ENCODE measurements around the gene RASGRF1. TPM values are rescaled to one million over a fixed set of nuclear protein-coding genes. Genes with fewer than 3 reads are reported as not detected.

RASGRF1 gene
- total RNA-seq, 1 donor from 2014 or later: 82.6 TPM

- Histone ChIP-seq H3K36me3 (no peaks in the 10 kb centered on the region), H3K27ac (no peak overlapping the region), H3K4me3 (no peak overlapping the region), H3K9me3 (no peaks in the 10 kb centered on the region), H3K4me1 (no peaks in the 10 kb centered on the region), H3K27me3 (ENCODE audit: low read depth) (peaks cover 6% of the 10 kb centered on the region)
- ATAC-seq: no peak
- intact Hi-C loops (cut with DNase I): no loop called here
- no peak for DNase-seq
- TF ChIP-seq, protein P1, sequence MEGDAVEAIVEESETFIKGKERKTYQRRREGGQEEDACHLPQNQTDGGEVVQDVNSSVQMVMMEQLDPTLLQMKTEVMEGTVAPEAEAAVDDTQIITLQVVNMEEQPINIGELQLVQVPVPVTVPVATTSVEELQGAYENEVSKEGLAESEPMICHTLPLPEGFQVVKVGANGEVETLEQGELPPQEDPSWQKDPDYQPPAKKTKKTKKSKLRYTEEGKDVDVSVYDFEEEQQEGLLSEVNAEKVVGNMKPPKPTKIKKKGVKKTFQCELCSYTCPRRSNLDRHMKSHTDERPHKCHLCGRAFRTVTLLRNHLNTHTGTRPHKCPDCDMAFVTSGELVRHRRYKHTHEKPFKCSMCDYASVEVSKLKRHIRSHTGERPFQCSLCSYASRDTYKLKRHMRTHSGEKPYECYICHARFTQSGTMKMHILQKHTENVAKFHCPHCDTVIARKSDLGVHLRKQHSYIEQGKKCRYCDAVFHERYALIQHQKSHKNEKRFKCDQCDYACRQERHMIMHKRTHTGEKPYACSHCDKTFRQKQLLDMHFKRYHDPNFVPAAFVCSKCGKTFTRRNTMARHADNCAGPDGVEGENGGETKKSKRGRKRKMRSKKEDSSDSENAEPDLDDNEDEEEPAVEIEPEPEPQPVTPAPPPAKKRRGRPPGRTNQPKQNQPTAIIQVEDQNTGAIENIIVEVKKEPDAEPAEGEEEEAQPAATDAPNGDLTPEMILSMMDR (IDR thresholded peaks at IDR 0.05): no peak
These were observed 54.3 kb downstream of the RASGRF1 start for GRCh38 chr15:79036323-79036722.

DNA sequence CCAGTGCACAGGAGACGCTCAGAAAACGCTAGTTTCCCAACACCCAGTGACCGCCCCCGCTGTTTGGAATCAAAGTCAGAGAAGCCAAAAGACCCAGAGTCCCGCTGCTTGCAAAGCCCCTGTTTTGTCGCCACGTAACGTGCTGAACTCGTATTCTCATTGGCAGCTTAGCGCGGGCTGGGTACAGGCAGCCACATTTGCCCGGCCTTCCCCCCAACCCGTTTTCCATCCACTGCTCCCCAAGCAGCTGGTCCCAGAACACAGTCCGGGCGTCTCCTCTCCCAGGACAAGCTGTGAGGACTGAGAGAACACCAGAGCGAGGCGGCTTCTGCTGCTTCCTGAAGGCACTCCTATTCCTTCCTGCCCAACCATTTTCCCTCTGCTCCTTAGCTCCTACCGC is 54.8 kb downstream of the RASGRF1 start:
- TF ChIP-seq, protein P1 (IDR thresholded peaks at IDR 0.05): no peak
- Histone ChIP-seq H3K27ac (no peak overlapping the region), H3K9me3 (no peaks in the 10 kb centered on the region), H3K36me3 (no peaks in the 10 kb centered on the region), H3K4me1 (no peaks in the 10 kb centered on the region), H3K4me3 (no peak overlapping the region), H3K27me3 (ENCODE audit: low read depth) (peaks cover 6% of the 10 kb centered on the region)
- intact Hi-C loops (cut with DNase I): no loop called here
- ATAC-seq (no peak), DNase-seq (no peak)

DNA sequence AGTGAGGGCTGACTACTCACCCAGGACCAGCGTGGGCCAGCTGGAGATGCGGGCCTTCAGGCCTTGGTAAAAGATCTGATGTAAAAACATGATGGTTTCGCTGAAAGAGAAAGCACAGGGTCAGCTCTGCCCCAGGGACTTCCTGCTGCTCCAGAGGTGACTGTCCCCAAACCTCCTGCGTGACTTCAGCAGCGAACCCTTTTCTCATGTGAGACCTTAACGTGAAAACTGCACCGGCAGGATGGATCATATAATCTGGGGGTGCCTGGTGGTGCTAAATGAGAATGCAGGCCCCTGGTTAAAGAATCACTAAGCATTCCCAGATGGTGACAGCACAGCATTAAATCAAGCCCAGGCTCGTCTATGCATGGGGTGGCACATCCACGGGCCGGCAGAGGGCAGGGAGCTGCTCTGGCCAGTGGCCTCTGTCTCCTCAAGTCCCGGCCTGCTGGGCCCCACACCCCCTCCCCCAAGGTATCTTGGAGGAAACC is 55.4 kb downstream of the RASGRF1 start:
- intact Hi-C loops (cut with DNase I): no loop called here

DNA sequence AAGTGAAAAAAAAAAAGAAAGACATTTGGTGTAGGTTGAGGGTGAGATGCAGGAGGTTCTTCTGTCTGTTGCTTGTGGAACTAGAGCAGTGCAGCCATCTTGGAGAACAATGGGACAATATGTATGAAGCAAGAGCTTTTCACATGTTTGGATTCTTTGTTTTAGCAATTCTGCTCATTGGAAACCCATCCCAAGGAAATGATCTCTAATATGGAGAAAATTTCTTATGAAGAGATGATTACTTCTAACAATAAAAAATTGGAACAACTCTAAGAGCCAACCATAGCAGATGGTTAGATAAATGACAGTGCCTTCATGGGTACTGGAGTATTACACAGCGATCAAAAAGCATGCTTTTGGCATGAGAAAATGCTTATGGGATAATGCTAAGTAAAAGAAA is 56.3 kb downstream of the RASGRF1 start:
- intact Hi-C loops (cut with DNase I): no loop called here
- Histone ChIP-seq H3K4me1 (no peaks in the 10 kb centered on the region), H3K9me3 (no peaks in the 10 kb centered on the region), H3K36me3 (no peaks in the 10 kb centered on the region), H3K4me3 (no peak overlapping the region), H3K27me3 (ENCODE audit: low read depth) (peaks cover 6% of the 10 kb centered on the region), H3K27ac (no peak overlapping the region)
- TF ChIP-seq, protein P1 (IDR thresholded peaks at IDR 0.05): no peak
- DNase-seq (no peak), ATAC-seq (no peak)

More for the DNA sequence above, 55.4 kb downstream of the RASGRF1 start:
- Histone ChIP-seq H3K27me3 (ENCODE audit: low read depth) (peaks cover 6% of the 10 kb centered on the region), H3K27ac (no peak overlapping the region), H3K9me3 (no peaks in the 10 kb centered on the region), H3K4me1 (no peaks in the 10 kb centered on the region), H3K36me3 (no peaks in the 10 kb centered on the region), H3K4me3 (no peak overlapping the region)
- TF ChIP-seq, protein P1 (IDR thresholded peaks at IDR 0.05): no peak
- no peak for DNase-seq
- no peak for ATAC-seq

- Histone ChIP-seq H3K4me3 (no peak overlapping the region), H3K9me3 (no peaks in the 10 kb centered on the region), H3K4me1 (no peaks in the 10 kb centered on the region), H3K27me3 (ENCODE audit: low read depth) (no peaks in the 10 kb centered on the region), H3K36me3 (no peaks in the 10 kb centered on the region), H3K27ac (no peak overlapping the region)
- TF ChIP-seq, protein P1 (IDR thresholded peaks at IDR 0.05): no peak
- DNase-seq (no peak), ATAC-seq (peak in 1 of 2 donors; percentile 31)
- intact Hi-C loops (cut with DNase I): no loop called here
These were observed 57.9 kb downstream of the RASGRF1 start for GRCh38 chr15:79032656-79033055.

- no peaks in the 10 kb centered on the region for H3K9me3 ChIP-seq
- no peaks in the 10 kb centered on the region for H3K4me1 ChIP-seq
- no peak for ATAC-seq
- TF ChIP-seq, protein P1 (IDR thresholded peaks at IDR 0.05): no peak
- H3K27ac ChIP-seq: no peak overlapping the region
- intact Hi-C loops (cut with DNase I): no loop called here
- H3K36me3 ChIP-seq: no peaks in the 10 kb centered on the region
- no peak for DNase-seq
- H3K27me3 ChIP-seq (ENCODE audit: low read depth): no peaks in the 10 kb centered on the region
- H3K4me3 ChIP-seq: no peak overlapping the region
These were observed 58.8 kb downstream of the RASGRF1 start for GRCh38 chr15:79031821-79032220.
